B cell (primary cell): ENCODE data around the gene CNGA3. TPM values are rescaled to one million over a fixed set of nuclear protein-coding genes. Genes with fewer than 3 reads are reported as not detected.

ENCODE experiments used
- ATAC-seq: fragments of 200-7000 bp; cut with Tn5 transposase; one replicate; pipeline ENCODE4 v1.10.0; 2021; ENCODE audit warnings: low read depth, mild to moderate bottlenecking, moderate number of reproducible peaks, moderate library complexity
- CTCF ChIA-PET: fragments of 350-600 bp; sonication (Branson Sonifier 250); formaldehyde crosslinking; loops from one replicate; lab custom pipeline; 2021; ENCODE audit warnings: antibody characterized with exemption, inconsistent platforms; lab: Charles Lee
- POLR2A ChIA-PET: fragments of 350-600 bp; sonication (Branson Sonifier 250); formaldehyde crosslinking; loops from one replicate; lab custom pipeline; 2021; ENCODE audit warnings: antibody characterized with exemption; lab: Charles Lee
- DNase-seq: peaks from one replicate; pipeline ENCODE4 v3.0.0; 2013
- H2AFZ ChIP-seq: 2 replicates; pipeline ENCODE4 v1.6.1; 2012; ENCODE audit warnings: mild to moderate bottlenecking, low read depth, low read length; ENCODE audit not compliant: insufficient read depth, poor library complexity, severe bottlenecking
- H3K27ac ChIP-seq, 2 donors: 1 replicate in 1 of 2; 2 replicates in 1 of 2; pipeline ENCODE4 v1.5.1; 2012 to 2013; ENCODE audit warnings: low read length in 2 of 2, mild to moderate bottlenecking in 2 of 2, moderate library complexity in 1 of 2
- H3K27me3 ChIP-seq, 4 experiments: fragments of 200-600 bp in 1 of 4; sonication (generic) in 1 of 4; replicated peaks in 1 of 4; 1 replicate in 2 of 4; 2 replicates in 2 of 4; pipeline versions ENCODE4 v1.6.1 to v1.7.0; 2013 to 2016; ENCODE audit warnings: low read length in 3 of 4, mild to moderate bottlenecking in 2 of 4, mixed read lengths in 1 of 4, moderate library complexity in 1 of 4; ENCODE audit not compliant: insufficient read depth in 4 of 4, control insufficient read depth in 3 of 4; ENCODE audit errors: control extremely low read depth in 1 of 4
- H3K36me3 ChIP-seq, 2 experiments: replicated peaks in 1 of 2; 1 replicate in 1 of 2; 2 replicates in 1 of 2; pipeline versions ENCODE4 v1.6.1 to v1.7.1; 2013; ENCODE audit warnings: low read length in 1 of 2; ENCODE audit not compliant: insufficient read depth in 2 of 2, control insufficient read depth in 1 of 2; ENCODE audit errors: control extremely low read depth in 1 of 2, extremely low read depth in 1 of 2
- H3K4me1 ChIP-seq, 2 donors: fragments of 200-600 bp in 1 of 2; sonication (generic) in 1 of 2; 1 replicate in 1 of 2; 2 replicates in 1 of 2; pipeline versions ENCODE4 v1.5.1 to v1.6.1; 2013 to 2017; ENCODE audit warnings: low read length in 2 of 2; ENCODE audit not compliant: control insufficient read depth in 2 of 2, insufficient read depth in 2 of 2
- H3K4me2 ChIP-seq: replicated peaks from 2 replicates; pipeline ENCODE3; 2012; ENCODE audit warnings: mild to moderate bottlenecking, low read depth, low read length; ENCODE audit not compliant: poor library complexity, severe bottlenecking
- H3K4me3 ChIP-seq, 5 experiments: fragments of 200-600 bp in 1 of 5; sonication (generic) in 1 of 5; 1 replicate in 3 of 5; 2 replicates in 2 of 5; pipeline versions ENCODE4 v1.5.1 to v1.7.0; 2011 to 2016; ENCODE audit warnings: low read length in 4 of 5, mild to moderate bottlenecking in 4 of 5, low read depth in 2 of 5, control low read depth in 1 of 5, moderate library complexity in 1 of 5; ENCODE audit not compliant: insufficient read depth in 1 of 5; ENCODE audit errors: control extremely low read depth in 1 of 5, extremely low read depth in 1 of 5
- H3K79me2 ChIP-seq: fragments of 200-600 bp; sonication (generic); one replicate; pipeline ENCODE4 v1.6.0; 2016; ENCODE audit warnings: low read length; ENCODE audit not compliant: control insufficient read depth, insufficient read depth
- H3K9ac ChIP-seq: fragments of 200-600 bp; sonication (generic); 2 replicates; pipeline ENCODE4 v1.6.1; 2017; ENCODE audit warnings: mild to moderate bottlenecking, low read length, moderate library complexity
- H3K9me3 ChIP-seq, 3 donors: one replicate each; pipeline versions ENCODE4 v1.6.1 to v1.7.1; 2013; ENCODE audit warnings: low read length in 2 of 3; ENCODE audit not compliant: control insufficient read depth in 2 of 3, insufficient read depth in 1 of 3; ENCODE audit errors: control extremely low read depth in 1 of 3
- H4K20me1 ChIP-seq: 2 replicates; pipeline ENCODE4 v1.6.0; 2012; ENCODE audit warnings: mild to moderate bottlenecking, low read length; ENCODE audit not compliant: insufficient read depth, control insufficient read depth, poor library complexity, severe bottlenecking
- H3K27ac Mint-ChIP-seq: one replicate; pipeline ENCODE4 v1.8.0; 2021; ENCODE audit warnings: mixed read lengths
- H3K27me3 Mint-ChIP-seq: one replicate; pipeline ENCODE4 v1.8.0; 2021; ENCODE audit warnings: mixed read lengths
- H3K4me1 Mint-ChIP-seq: one replicate; pipeline ENCODE4 v1.8.0; 2021; ENCODE audit warnings: mixed read lengths
- H3K4me3 Mint-ChIP-seq: one replicate; pipeline ENCODE4 v1.8.0; 2021; ENCODE audit warnings: mixed read lengths
- H3K9me3 Mint-ChIP-seq: one replicate; pipeline ENCODE4 v1.8.0; 2022; ENCODE audit warnings: mixed read lengths; ENCODE audit not compliant: insufficient read depth
- EZH2 ChIP-seq: IDR thresholded peaks from 2 replicates; pipeline ENCODE4 v1.6.1; 2012; ENCODE audit warnings: borderline replicate concordance, low read depth, mild to moderate bottlenecking, moderate library complexity, low read length; ENCODE audit not compliant: insufficient read depth, poor library complexity, severe bottlenecking
- WGBS: methylation state at CpG from one replicate; pipeline ENCODE4 v1.1.5; 2013; ENCODE audit warnings: missing lambda C conversion rate; ENCODE audit not compliant: insufficient coverage; 5-methylcytosine and 5-hydroxymethylcytosine counted together
- intact Hi-C: fragments of 100-400 bp; cut with micrococcal nuclease; formaldehyde crosslinking; loops from one replicate; pipeline ENCODE4 v1.10.0; 2022
- polyA plus RNA-seq: library from polyadenylated mRNA; depleted of rRNA; stranded (reverse); fragments of >200 nt; gene quantifications from 2 replicates; pipeline ENCODE4 v1.2.3, GENCODE V29; 2012
- total RNA-seq, 2 donors: library from RNA; stranded (reverse); fragments of 120-200 nt in 1 of 2; gene quantifications; 1 replicate in 1 of 2; 2 replicates in 1 of 2; pipeline versions ENCODE4 v1.2.3 to v1.2.4, GENCODE V29; 2013 to 2022
- TF ChIP-seq, protein P1 (sequence below): fragments of 200-600 bp; IDR thresholded peaks from one replicate; pipeline ENCODE4 v1.8.0; 2022; ENCODE audit warnings: antibody characterized with exemption, mild to moderate bottlenecking

The CNGA3 gene
- total and polyA plus RNA-seq, 2 donors (not counting 1 experiment from before 2014, with no cell fraction given): not detected

- WGBS: 11% methylated on average over 9 of the region's 15 CpGs
- ATAC-seq (peak; percentile 36), DNase-seq (peak; percentile 21)
- intact Hi-C loops: no loop called here
- TF ChIP-seq, protein P1, sequence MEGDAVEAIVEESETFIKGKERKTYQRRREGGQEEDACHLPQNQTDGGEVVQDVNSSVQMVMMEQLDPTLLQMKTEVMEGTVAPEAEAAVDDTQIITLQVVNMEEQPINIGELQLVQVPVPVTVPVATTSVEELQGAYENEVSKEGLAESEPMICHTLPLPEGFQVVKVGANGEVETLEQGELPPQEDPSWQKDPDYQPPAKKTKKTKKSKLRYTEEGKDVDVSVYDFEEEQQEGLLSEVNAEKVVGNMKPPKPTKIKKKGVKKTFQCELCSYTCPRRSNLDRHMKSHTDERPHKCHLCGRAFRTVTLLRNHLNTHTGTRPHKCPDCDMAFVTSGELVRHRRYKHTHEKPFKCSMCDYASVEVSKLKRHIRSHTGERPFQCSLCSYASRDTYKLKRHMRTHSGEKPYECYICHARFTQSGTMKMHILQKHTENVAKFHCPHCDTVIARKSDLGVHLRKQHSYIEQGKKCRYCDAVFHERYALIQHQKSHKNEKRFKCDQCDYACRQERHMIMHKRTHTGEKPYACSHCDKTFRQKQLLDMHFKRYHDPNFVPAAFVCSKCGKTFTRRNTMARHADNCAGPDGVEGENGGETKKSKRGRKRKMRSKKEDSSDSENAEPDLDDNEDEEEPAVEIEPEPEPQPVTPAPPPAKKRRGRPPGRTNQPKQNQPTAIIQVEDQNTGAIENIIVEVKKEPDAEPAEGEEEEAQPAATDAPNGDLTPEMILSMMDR: no peak
- TF ChIP-seq EZH2: no peak
- CTCF ChIA-PET: no interaction called here
- Histone ChIP-seq H3K27ac (no peak overlapping the region), H3K9ac (no peak overlapping the region), H4K20me1 (no peaks in the 10 kb centered on the region), H2AFZ (no peak overlapping the region), H3K36me3 (no peaks in the 10 kb centered on the region), H3K9me3 (peaks cover 1 to 24% (median 2%) of the 10 kb centered on the region in 3 donors), H3K27me3 (peaks cover 0 to 66% (median 44%) of the 10 kb centered on the region in 4 experiments), H3K4me3 (peak overlapping the region in 1 of 5 experiments; percentile 6), H3K4me2 (peak overlapping the region; percentile 45), H3K4me1 (peaks cover 25 to 32% of the 10 kb centered on the region in 2 donors), H3K79me2 (no peaks in the 10 kb centered on the region)
- peak overlapping the region; percentile 58 for H3K4me3 Mint-ChIP-seq
- no peaks in the 10 kb centered on the region for H3K9me3 Mint-ChIP-seq
- H3K27ac Mint-ChIP-seq: no peak overlapping the region
- POLR2A ChIA-PET: no interaction called here
- H3K4me1 Mint-ChIP-seq: peaks cover 16% of the 10 kb centered on the region
- H3K27me3 Mint-ChIP-seq: peaks cover 81% of the 10 kb centered on the region
These were observed 1.9 kb downstream of the CNGA3 start for GRCh38 chr2:98348066-98348561.

DNA sequence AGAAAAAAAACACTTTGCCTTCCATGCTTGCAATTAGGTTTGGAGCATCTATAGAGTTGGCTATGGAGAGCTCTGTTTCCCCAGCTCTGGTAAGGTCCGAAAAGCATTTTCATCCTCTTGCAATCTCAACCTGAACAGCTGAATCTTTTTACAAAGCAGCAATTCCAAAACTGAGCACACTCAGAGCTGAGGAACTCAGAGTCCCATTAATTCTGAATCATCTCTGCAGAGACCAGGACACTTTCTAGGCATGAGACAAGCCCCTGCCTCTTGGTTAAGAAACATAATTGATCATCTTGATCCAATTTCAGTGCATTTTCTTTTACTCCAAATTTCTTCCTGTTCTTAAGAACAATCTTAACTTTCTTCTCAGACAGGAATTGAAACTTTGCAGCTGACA, 4.2 kb downstream of the CNGA3 start:
- peaks cover 16% of the 10 kb centered on the region for H3K4me1 Mint-ChIP-seq
- H3K4me1 ChIP-seq: peaks cover 25 to 32% of the 10 kb centered on the region in 2 donors
- H3K27ac ChIP-seq: no peak overlapping the region
- H3K9me3 Mint-ChIP-seq: no peaks in the 10 kb centered on the region
- no peak for DNase-seq
- peaks cover 2 to 24% (median 5%) of the 10 kb centered on the region in 3 donors for H3K9me3 ChIP-seq
- ChIA-PET POLR2A (no interaction called here), CTCF (no interaction called here)
- H3K27ac Mint-ChIP-seq: no peak overlapping the region
- no peaks in the 10 kb centered on the region for H3K36me3 ChIP-seq
- no peak overlapping the region for H3K4me3 Mint-ChIP-seq
- WGBS: 100% methylated on average over 1 of the region's 1 CpG
- TF ChIP-seq, protein P1: no peak
- TF ChIP-seq EZH2: no peak
- no peak for ATAC-seq
- no peaks in the 10 kb centered on the region for H3K79me2 ChIP-seq
- no peak overlapping the region for H3K4me2 ChIP-seq
- H2AFZ ChIP-seq: no peak overlapping the region
- peaks cover 0 to 55% (median 37%) of the 10 kb centered on the region in 4 experiments for H3K27me3 ChIP-seq
- no peaks in the 10 kb centered on the region for H4K20me1 ChIP-seq
- H3K27me3 Mint-ChIP-seq: peaks cover 61% of the 10 kb centered on the region
- H3K4me3 ChIP-seq: no peak overlapping the region
- no peak overlapping the region for H3K9ac ChIP-seq
- intact Hi-C loops: no loop called here
